B cell (primary cell): ENCODE data around the gene ALOXE3. TPM values are rescaled to one million over a fixed set of nuclear protein-coding genes. Genes with fewer than 3 reads are reported as not detected.

Experiments
- ATAC-seq: fragments of 200-7000 bp; cut with Tn5 transposase; one replicate; pipeline ENCODE4 v1.10.0; 2021; ENCODE audit warnings: low read depth, mild to moderate bottlenecking, moderate number of reproducible peaks, moderate library complexity
- CTCF ChIA-PET: fragments of 350-600 bp; sonication (Branson Sonifier 250); formaldehyde crosslinking; loops from one replicate; lab custom pipeline; 2021; ENCODE audit warnings: antibody characterized with exemption, inconsistent platforms; lab: Charles Lee
- POLR2A ChIA-PET: fragments of 350-600 bp; sonication (Branson Sonifier 250); formaldehyde crosslinking; loops from one replicate; lab custom pipeline; 2021; ENCODE audit warnings: antibody characterized with exemption; lab: Charles Lee
- DNase-seq: peaks from one replicate; pipeline ENCODE4 v3.0.0; 2013
- H2AFZ ChIP-seq: 2 replicates; pipeline ENCODE4 v1.6.1; 2012; ENCODE audit warnings: mild to moderate bottlenecking, low read depth, low read length; ENCODE audit not compliant: insufficient read depth, poor library complexity, severe bottlenecking
- H3K27ac ChIP-seq, 2 donors: 1 replicate in 1 of 2; 2 replicates in 1 of 2; pipeline ENCODE4 v1.5.1; 2012 to 2013; ENCODE audit warnings: low read length in 2 of 2, mild to moderate bottlenecking in 2 of 2, moderate library complexity in 1 of 2
- H3K27me3 ChIP-seq, 4 experiments: fragments of 200-600 bp in 1 of 4; sonication (generic) in 1 of 4; replicated peaks in 1 of 4; 1 replicate in 2 of 4; 2 replicates in 2 of 4; pipeline versions ENCODE4 v1.6.1 to v1.7.0; 2013 to 2016; ENCODE audit warnings: low read length in 3 of 4, mild to moderate bottlenecking in 2 of 4, mixed read lengths in 1 of 4, moderate library complexity in 1 of 4; ENCODE audit not compliant: insufficient read depth in 4 of 4, control insufficient read depth in 3 of 4; ENCODE audit errors: control extremely low read depth in 1 of 4
- H3K36me3 ChIP-seq, 2 experiments: replicated peaks in 1 of 2; 1 replicate in 1 of 2; 2 replicates in 1 of 2; pipeline versions ENCODE4 v1.6.1 to v1.7.1; 2013; ENCODE audit warnings: low read length in 1 of 2; ENCODE audit not compliant: insufficient read depth in 2 of 2, control insufficient read depth in 1 of 2; ENCODE audit errors: control extremely low read depth in 1 of 2, extremely low read depth in 1 of 2
- H3K4me1 ChIP-seq, 2 donors: fragments of 200-600 bp in 1 of 2; sonication (generic) in 1 of 2; 1 replicate in 1 of 2; 2 replicates in 1 of 2; pipeline versions ENCODE4 v1.5.1 to v1.6.1; 2013 to 2017; ENCODE audit warnings: low read length in 2 of 2; ENCODE audit not compliant: control insufficient read depth in 2 of 2, insufficient read depth in 2 of 2
- H3K4me2 ChIP-seq: replicated peaks from 2 replicates; pipeline ENCODE3; 2012; ENCODE audit warnings: mild to moderate bottlenecking, low read depth, low read length; ENCODE audit not compliant: poor library complexity, severe bottlenecking
- H3K4me3 ChIP-seq, 5 experiments: fragments of 200-600 bp in 1 of 5; sonication (generic) in 1 of 5; 1 replicate in 3 of 5; 2 replicates in 2 of 5; pipeline versions ENCODE4 v1.5.1 to v1.7.0; 2011 to 2016; ENCODE audit warnings: low read length in 4 of 5, mild to moderate bottlenecking in 4 of 5, low read depth in 2 of 5, control low read depth in 1 of 5, moderate library complexity in 1 of 5; ENCODE audit not compliant: insufficient read depth in 1 of 5; ENCODE audit errors: control extremely low read depth in 1 of 5, extremely low read depth in 1 of 5
- H3K79me2 ChIP-seq: fragments of 200-600 bp; sonication (generic); one replicate; pipeline ENCODE4 v1.6.0; 2016; ENCODE audit warnings: low read length; ENCODE audit not compliant: control insufficient read depth, insufficient read depth
- H3K9ac ChIP-seq: fragments of 200-600 bp; sonication (generic); 2 replicates; pipeline ENCODE4 v1.6.1; 2017; ENCODE audit warnings: mild to moderate bottlenecking, low read length, moderate library complexity
- H3K9me3 ChIP-seq, 3 donors: one replicate each; pipeline versions ENCODE4 v1.6.1 to v1.7.1; 2013; ENCODE audit warnings: low read length in 2 of 3; ENCODE audit not compliant: control insufficient read depth in 2 of 3, insufficient read depth in 1 of 3; ENCODE audit errors: control extremely low read depth in 1 of 3
- H4K20me1 ChIP-seq: 2 replicates; pipeline ENCODE4 v1.6.0; 2012; ENCODE audit warnings: mild to moderate bottlenecking, low read length; ENCODE audit not compliant: insufficient read depth, control insufficient read depth, poor library complexity, severe bottlenecking
- H3K27ac Mint-ChIP-seq: one replicate; pipeline ENCODE4 v1.8.0; 2021; ENCODE audit warnings: mixed read lengths
- H3K27me3 Mint-ChIP-seq: one replicate; pipeline ENCODE4 v1.8.0; 2021; ENCODE audit warnings: mixed read lengths
- H3K4me1 Mint-ChIP-seq: one replicate; pipeline ENCODE4 v1.8.0; 2021; ENCODE audit warnings: mixed read lengths
- H3K4me3 Mint-ChIP-seq: one replicate; pipeline ENCODE4 v1.8.0; 2021; ENCODE audit warnings: mixed read lengths
- H3K9me3 Mint-ChIP-seq: one replicate; pipeline ENCODE4 v1.8.0; 2022; ENCODE audit warnings: mixed read lengths; ENCODE audit not compliant: insufficient read depth
- EZH2 ChIP-seq: IDR thresholded peaks from 2 replicates; pipeline ENCODE4 v1.6.1; 2012; ENCODE audit warnings: borderline replicate concordance, low read depth, mild to moderate bottlenecking, moderate library complexity, low read length; ENCODE audit not compliant: insufficient read depth, poor library complexity, severe bottlenecking
- WGBS: methylation state at CpG from one replicate; pipeline ENCODE4 v1.1.5; 2013; ENCODE audit warnings: missing lambda C conversion rate; ENCODE audit not compliant: insufficient coverage; 5-methylcytosine and 5-hydroxymethylcytosine counted together
- intact Hi-C: fragments of 100-400 bp; cut with micrococcal nuclease; formaldehyde crosslinking; loops from one replicate; pipeline ENCODE4 v1.10.0; 2022
- polyA plus RNA-seq: library from polyadenylated mRNA; depleted of rRNA; stranded (reverse); fragments of >200 nt; gene quantifications from 2 replicates; pipeline ENCODE4 v1.2.3, GENCODE V29; 2012
- total RNA-seq, 2 donors: library from RNA; stranded (reverse); fragments of 120-200 nt in 1 of 2; gene quantifications; 1 replicate in 1 of 2; 2 replicates in 1 of 2; pipeline versions ENCODE4 v1.2.3 to v1.2.4, GENCODE V29; 2013 to 2022
- TF ChIP-seq, protein P1 (sequence below): fragments of 200-600 bp; IDR thresholded peaks from one replicate; pipeline ENCODE4 v1.8.0; 2022; ENCODE audit warnings: antibody characterized with exemption, mild to moderate bottlenecking

ALOXE3 gene
- total and polyA plus RNA-seq, 2 donors (not counting 1 experiment from before 2014, with no cell fraction given) = 0.04 TPM; not detected in 1

GRCh38 chr17:8076502-8077266 is 41.6 kb downstream of the ALOXE3 start:
- Mint-ChIP-seq H3K27me3 (peaks cover 31% of the 10 kb centered on the region), H3K4me3 (no peak overlapping the region), H3K9me3 (no peaks in the 10 kb centered on the region), H3K4me1 (peaks cover 37% of the 10 kb centered on the region), H3K27ac (no peak overlapping the region)
- TF ChIP-seq, protein P1, sequence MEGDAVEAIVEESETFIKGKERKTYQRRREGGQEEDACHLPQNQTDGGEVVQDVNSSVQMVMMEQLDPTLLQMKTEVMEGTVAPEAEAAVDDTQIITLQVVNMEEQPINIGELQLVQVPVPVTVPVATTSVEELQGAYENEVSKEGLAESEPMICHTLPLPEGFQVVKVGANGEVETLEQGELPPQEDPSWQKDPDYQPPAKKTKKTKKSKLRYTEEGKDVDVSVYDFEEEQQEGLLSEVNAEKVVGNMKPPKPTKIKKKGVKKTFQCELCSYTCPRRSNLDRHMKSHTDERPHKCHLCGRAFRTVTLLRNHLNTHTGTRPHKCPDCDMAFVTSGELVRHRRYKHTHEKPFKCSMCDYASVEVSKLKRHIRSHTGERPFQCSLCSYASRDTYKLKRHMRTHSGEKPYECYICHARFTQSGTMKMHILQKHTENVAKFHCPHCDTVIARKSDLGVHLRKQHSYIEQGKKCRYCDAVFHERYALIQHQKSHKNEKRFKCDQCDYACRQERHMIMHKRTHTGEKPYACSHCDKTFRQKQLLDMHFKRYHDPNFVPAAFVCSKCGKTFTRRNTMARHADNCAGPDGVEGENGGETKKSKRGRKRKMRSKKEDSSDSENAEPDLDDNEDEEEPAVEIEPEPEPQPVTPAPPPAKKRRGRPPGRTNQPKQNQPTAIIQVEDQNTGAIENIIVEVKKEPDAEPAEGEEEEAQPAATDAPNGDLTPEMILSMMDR = no peak
- TF ChIP-seq EZH2 = no peak
- H2AFZ ChIP-seq = no peak overlapping the region
- H3K4me1 ChIP-seq = peaks cover 36 to 40% of the 10 kb centered on the region in 2 donors
- intact Hi-C loops = no loop called here
- ChIA-PET POLR2A (no interaction called here), CTCF (interaction anchor here (0.6 to 11.5 kb wide), 7 partner anchors 14 to 181 kb away, joined by 3 to 360 read pairs (median 26); partner anchors contain the start of genes ALOX12B and ALOXE3)
- WGBS = 88% methylated on average over 9 of the region's 13 CpGs
- no peak for ATAC-seq
- DNase-seq = no peak
- H3K9me3 ChIP-seq = peaks cover 0 to 14% (median 0%) of the 10 kb centered on the region in 3 donors
- no peaks in the 10 kb centered on the region for H3K36me3 ChIP-seq
- H3K27ac ChIP-seq = no peak overlapping the region
- no peak overlapping the region for H3K4me3 ChIP-seq
- H3K4me2 ChIP-seq = no peak overlapping the region
- H4K20me1 ChIP-seq = peaks cover 9% of the 10 kb centered on the region
- H3K27me3 ChIP-seq = peaks cover 0 to 47% (median 32%) of the 10 kb centered on the region in 4 experiments
- no peak overlapping the region for H3K9ac ChIP-seq
- H3K79me2 ChIP-seq = peaks cover 7% of the 10 kb centered on the region
